CD4-positive, alpha-beta T cell (primary cell): ENCODE measurements around the gene TMEM242. TPM values are rescaled to one million over a fixed set of nuclear protein-coding genes. Genes with fewer than 3 reads are reported as not detected.

ENCODE experiments used
- ATAC-seq: fragments of 200-7000 bp; cut with Tn5 transposase; one replicate; pipeline ENCODE4 v1.10.0; 2022; ENCODE audit warnings: mild to moderate bottlenecking; ENCODE audit not compliant: poor library complexity
- CTCF ChIA-PET: fragments of 350-600 bp; sonication (Branson Sonifier 250); formaldehyde crosslinking; loops from one replicate; lab custom pipeline; 2021; ENCODE audit warnings: antibody characterized with exemption, inconsistent platforms; lab: Charles Lee
- POLR2A ChIA-PET: fragments of 350-600 bp; sonication (Branson Sonifier 250); formaldehyde crosslinking; loops from one replicate; lab custom pipeline; 2021; ENCODE audit warnings: antibody characterized with exemption, inconsistent platforms; lab: Charles Lee
- DNase-seq, 14 experiments: peaks; one replicate each; pipeline ENCODE4 v3.0.0-alpha.2; 2013 to 2020; ENCODE audit warnings: mixed read lengths in 2 of 14
- H3K27ac ChIP-seq, 2 donors: one replicate each; pipeline versions ENCODE4 v1.5.1 to v1.7.0; 2013; ENCODE audit warnings: low read length in 2 of 2, low read depth in 1 of 2, mild to moderate bottlenecking in 1 of 2
- H3K27me3 ChIP-seq, 2 experiments: 1 replicate in 1 of 2; 2 replicates in 1 of 2; pipeline versions ENCODE4 v1.6.1 to v1.7.0; 2013; ENCODE audit warnings: low read length in 2 of 2, control low read depth in 1 of 2, mild to moderate bottlenecking in 1 of 2, moderate library complexity in 1 of 2; ENCODE audit not compliant: insufficient read depth in 2 of 2, control insufficient read depth in 1 of 2
- H3K36me3 ChIP-seq: one replicate; pipeline ENCODE4 v1.6.1; 2013; ENCODE audit warnings: low read length, control low read depth; ENCODE audit not compliant: insufficient read depth
- H3K4me1 ChIP-seq: one replicate; pipeline ENCODE4 v1.6.1; 2013; ENCODE audit warnings: low read length, control low read depth; ENCODE audit not compliant: insufficient read depth
- H3K4me3 ChIP-seq: one replicate; pipeline ENCODE4 v1.5.1; 2013; ENCODE audit warnings: mild to moderate bottlenecking, low read length, moderate library complexity
- H3K9me3 ChIP-seq, 2 experiments: 1 replicate in 1 of 2; 2 replicates in 1 of 2; pipeline versions ENCODE4 v1.6.1 to v1.7.0; 2013; ENCODE audit warnings: low read length in 2 of 2, mild to moderate bottlenecking in 2 of 2, control low read depth in 1 of 2, moderate library complexity in 1 of 2; ENCODE audit not compliant: control insufficient read depth in 1 of 2, insufficient read depth in 1 of 2
- H3K27ac Mint-ChIP-seq: one replicate; pipeline ENCODE4 v1.8.0; 2020; ENCODE audit warnings: mixed read lengths
- H3K27me3 Mint-ChIP-seq: one replicate; pipeline ENCODE4 v1.8.0; 2021; ENCODE audit warnings: mixed read lengths
- H3K36me3 Mint-ChIP-seq: one replicate; pipeline ENCODE4 v1.8.0; 2021; ENCODE audit warnings: low read depth, mixed read lengths
- H3K4me1 Mint-ChIP-seq: one replicate; pipeline ENCODE4 v1.8.0; 2021; ENCODE audit warnings: low read depth, mixed read lengths
- H3K4me3 Mint-ChIP-seq: one replicate; pipeline ENCODE4 v1.8.0; 2020; ENCODE audit warnings: mild to moderate bottlenecking, mixed read lengths
- H3K9me3 Mint-ChIP-seq: one replicate; pipeline ENCODE4 v1.8.0; 2020; ENCODE audit warnings: mixed read lengths
- CTCF ChIP-seq: fragments of 200-600 bp; IDR thresholded peaks from one replicate; pipeline ENCODE4 v1.8.0; 2022; ENCODE audit warnings: antibody characterized with exemption, mild to moderate bottlenecking
- intact Hi-C, 2 experiments: fragments of 100-400 bp; cut with DNase I in 1 of 2; cut with micrococcal nuclease in 1 of 2; formaldehyde crosslinking; loops; one replicate each; pipeline versions ENCODE4 v1.15.1 to v1.9.0; 2023 to 2025; cut with DNase I, micrococcal nuclease
- total RNA-seq, 174 experiments: library from RNA in 2 of 174; stranded (reverse) in 2 of 174; gene quantifications; one replicate each; pipeline ENCODE4 v1.2.3 and lab custom pipeline; 2021 to 2026

TMEM242 gene
- total RNA-seq, 2 experiments from 2014 or later, result 13.6 to 15.6 TPM

- no peak for TF ChIP-seq CTCF
- ATAC-seq (no peak), DNase-seq (no peak)
- Histone ChIP-seq H3K4me3 (no peak overlapping the region), H3K27me3 (peaks cover 6 to 19% of the 10 kb centered on the region in 2 experiments), H3K27ac (no peak overlapping the region), H3K9me3 (no peaks in the 10 kb centered on the region), H3K36me3 (no peaks in the 10 kb centered on the region), H3K4me1 (no peaks in the 10 kb centered on the region)
- ChIA-PET POLR2A (no interaction called here), CTCF (interaction anchor here (0.8 to 1.8 kb wide), 2 partner anchors 9 to 17 kb away, joined by 3 read pairs; no protein-coding TSS in a partner anchor)
- Mint-ChIP-seq H3K9me3 (no peaks in the 10 kb centered on the region), H3K4me3 (no peak overlapping the region), H3K4me1 (no peaks in the 10 kb centered on the region), H3K36me3 (no peaks in the 10 kb centered on the region), H3K27me3 (peaks cover 56% of the 10 kb centered on the region), H3K27ac (no peak overlapping the region)
- intact Hi-C loops, result no loop called here
These were observed 10.2 kb upstream of the TMEM242 start for GRCh38 chr6:157333537-157333936.

GRCh38 chr6:157332813-157333212 lies 9.5 kb upstream of the TMEM242 start:
- Histone ChIP-seq H3K4me1 (no peaks in the 10 kb centered on the region), H3K9me3 (no peaks in the 10 kb centered on the region), H3K27me3 (peaks cover 4 to 14% of the 10 kb centered on the region in 2 experiments), H3K4me3 (no peak overlapping the region), H3K27ac (no peak overlapping the region), H3K36me3 (no peaks in the 10 kb centered on the region)
- no peak for ATAC-seq
- no peaks in the 10 kb centered on the region for H3K9me3 Mint-ChIP-seq
- no peaks in the 10 kb centered on the region for H3K4me1 Mint-ChIP-seq
- DNase-seq, result no peak
- no peak overlapping the region for H3K27ac Mint-ChIP-seq
- CTCF ChIA-PET, result interaction anchor here (1.8 kb wide), 1 partner anchor 18 kb away, joined by 3 read pairs; no protein-coding TSS in a partner anchor
- POLR2A ChIA-PET, result no interaction called here
- no peak for TF ChIP-seq CTCF
- H3K36me3 Mint-ChIP-seq, result no peaks in the 10 kb centered on the region
- no peak overlapping the region for H3K4me3 Mint-ChIP-seq
- intact Hi-C loops, result no loop called here
- peaks cover 59% of the 10 kb centered on the region for H3K27me3 Mint-ChIP-seq

- H3K36me3 Mint-ChIP-seq, result no peaks in the 10 kb centered on the region
These were observed 7.5 kb upstream of the TMEM242 start for GRCh38 chr6:157330831-157331230.

More at GRCh38 chr6:157330831-157331230, 7.5 kb upstream of the TMEM242 start:
- no peak overlapping the region for H3K4me3 ChIP-seq
- H3K27me3 ChIP-seq, result peaks cover 7 to 14% of the 10 kb centered on the region in 2 experiments
- Mint-ChIP-seq H3K9me3 (no peaks in the 10 kb centered on the region), H3K4me3 (no peak overlapping the region), H3K27ac (no peak overlapping the region), H3K27me3 (peaks cover 60% of the 10 kb centered on the region), H3K4me1 (no peaks in the 10 kb centered on the region)
- ChIA-PET POLR2A (interaction anchor here (0.7 kb wide), 1 partner anchor 10 kb away, joined by 3 read pairs; no protein-coding TSS in a partner anchor), CTCF (interaction anchor here (0.7 kb wide), 1 partner anchor 16 kb away, joined by 3 read pairs; no protein-coding TSS in a partner anchor)
- TF ChIP-seq CTCF, result no peak
- H3K9me3 ChIP-seq, result no peaks in the 10 kb centered on the region
- DNase-seq, result no peak
- H3K27ac ChIP-seq, result no peak overlapping the region
- no peaks in the 10 kb centered on the region for H3K36me3 ChIP-seq
- intact Hi-C loops, result no loop called here
- no peaks in the 10 kb centered on the region for H3K4me1 ChIP-seq
- no peak for ATAC-seq
